Keratinocyte (primary cell): ENCODE measurements around the gene SCFD2. TPM values are rescaled to one million over a fixed set of nuclear protein-coding genes. Genes with fewer than 3 reads are reported as not detected.

Experiments
- DNase-seq: peaks from one replicate; pipeline ENCODE4 v3.0.0-alpha.2; 2011; ENCODE audit warnings: low read depth, missing footprints, low spot score
- FAIRE-seq: peaks from 2 replicates; lab custom pipeline; 2011; peaks lifted over from hg19 to GRCh38; lab: Jason Lieb, UNC
- H2AFZ ChIP-seq: 2 replicates; pipeline ENCODE4 v1.6.0; 2012; ENCODE audit warnings: low read length, control low read depth, inconsistent platforms; ENCODE audit not compliant: control insufficient read depth
- H3K27ac ChIP-seq: 2 replicates; pipeline ENCODE4 v1.5.1; 2011; ENCODE audit warnings: low read length; ENCODE audit not compliant: control insufficient read depth, insufficient read depth
- H3K27me3 ChIP-seq: 3 replicates; pipeline ENCODE4 v1.6.0; 2011; ENCODE audit warnings: low read length; ENCODE audit not compliant: control insufficient read depth, insufficient read depth; ENCODE audit errors: extremely low read depth
- H3K36me3 ChIP-seq, 2 experiments: 2 replicates in 1 of 2; 3 replicates in 1 of 2; pipeline ENCODE4 v1.5.1; 2011; ENCODE audit warnings: low read length in 2 of 2, mild to moderate bottlenecking in 1 of 2; ENCODE audit not compliant: control insufficient read depth in 2 of 2, insufficient read depth in 2 of 2; ENCODE audit errors: extremely low read depth in 1 of 2
- H3K4me1 ChIP-seq: 3 replicates; pipeline ENCODE4 v1.5.1; 2011; ENCODE audit warnings: low read length; ENCODE audit not compliant: control insufficient read depth, insufficient read depth; ENCODE audit errors: extremely low read depth
- H3K4me2 ChIP-seq: 3 replicates; pipeline ENCODE4 v1.6.0; 2011; ENCODE audit warnings: low read depth, low read length; ENCODE audit not compliant: control insufficient read depth, insufficient read depth; ENCODE audit errors: extremely low read depth
- H3K4me3 ChIP-seq, 3 experiments: fragments of 200-600 bp in 1 of 3; sonication (generic) in 1 of 3; 2 replicates in 2 of 3; 3 replicates in 1 of 3; pipeline ENCODE4 v1.5.1; 2011 to 2016; ENCODE audit warnings: low read length in 3 of 3, mild to moderate bottlenecking in 3 of 3, control low read depth in 2 of 3, inconsistent platforms in 1 of 3, low read depth in 1 of 3, mixed read lengths in 1 of 3, mixed run types in 1 of 3, moderate library complexity in 1 of 3; ENCODE audit not compliant: control insufficient read depth in 2 of 3, insufficient read depth in 2 of 3; ENCODE audit errors: extremely low read depth in 1 of 3
- H3K79me2 ChIP-seq: 2 replicates; pipeline ENCODE4 v1.6.0; 2012; ENCODE audit warnings: low read length; ENCODE audit not compliant: control insufficient read depth, insufficient read depth
- H3K9ac ChIP-seq: 3 replicates; pipeline ENCODE4 v1.6.0; 2011; ENCODE audit warnings: low read length; ENCODE audit not compliant: control insufficient read depth, insufficient read depth; ENCODE audit errors: extremely low read depth
- H3K9me1 ChIP-seq: 3 replicates; pipeline ENCODE4 v1.6.0; 2011; ENCODE audit warnings: low read length; ENCODE audit not compliant: control insufficient read depth, insufficient read depth; ENCODE audit errors: extremely low read depth
- H3K9me3 ChIP-seq: 2 replicates; pipeline ENCODE4 v1.5.1; 2012; ENCODE audit warnings: low read depth, low read length; ENCODE audit not compliant: control insufficient read depth
- H4K20me1 ChIP-seq: 3 replicates; pipeline ENCODE4 v1.6.0; 2011; ENCODE audit warnings: low read length; ENCODE audit not compliant: control insufficient read depth, insufficient read depth; ENCODE audit errors: extremely low read depth
- CTCF ChIP-seq, 3 experiments: IDR thresholded peaks in 1 of 3; conservative IDR thresholded peaks in 1 of 3; optimal IDR thresholded peaks in 1 of 3; 2 replicates in 2 of 3; 3 replicates in 1 of 3; pipeline versions ENCODE3 to v1.5.1; 2011; ENCODE audit warnings: low read length in 3 of 3, mild to moderate bottlenecking in 3 of 3, moderate library complexity in 2 of 3, control low read depth in 1 of 3, inconsistent platforms in 1 of 3; ENCODE audit not compliant: insufficient read depth in 2 of 3; ENCODE audit errors: extremely low read depth in 1 of 3
- EZH2 ChIP-seq: IDR thresholded peaks from one replicate; pipeline ENCODE4 v1.6.1; 2012; ENCODE audit warnings: inconsistent platforms, mild to moderate bottlenecking, low read length, moderate library complexity
- dilution Hi-C: fragments of 300-500 bp; cut with MboI; formaldehyde crosslinking; loops from one replicate; pipeline ENCODE4 v1.7.0; 2020; ENCODE audit warnings: low sequenced_read_pairs; ENCODE audit not compliant: extremely low pct_ligation_motif_present
- polyA plus RNA-seq, 5 experiments: library from polyadenylated mRNA; depleted of rRNA in 3 of 5; stranded (reverse) in 3 of 5; stranded (forward) in 1 of 5; unstranded in 1 of 5; fragments of >200 nt; gene quantifications; 1 replicate in 1 of 5; 2 replicates in 3 of 5; 3 replicates in 1 of 5; pipeline versions ENCODE4 v1.2.1 to v1.2.3, GENCODE V29; 2011 to 2012; ENCODE audit warnings: missing spikeins in 2 of 5, low read depth in 1 of 5, low replicate concordance in 1 of 5

SCFD2 gene
- polyA plus RNA-seq, 1 donor (not counting 4 experiments of a cell fraction or from before 2014, with no cell fraction given) = 13.9 TPM

- H3K79me2 ChIP-seq = no peaks in the 10 kb centered on the region
- H3K4me1 ChIP-seq = no peaks in the 10 kb centered on the region
- no peak for TF ChIP-seq CTCF (optimal IDR thresholded peaks at IDR 0.05 in 1 of 3, IDR thresholded peaks at IDR 0.05 in 1 of 3, conservative IDR thresholded peaks at IDR 0.05 in 1 of 3; ENCODE audit: extremely low read depth in 1 of 3, insufficient read depth in 2 of 3, low read length in 3 of 3)
- TF ChIP-seq EZH2 = no peak
- no peak overlapping the region for H3K4me2 ChIP-seq
- no peak for FAIRE-seq
- dilution Hi-C loops = no loop called here
- H3K9ac ChIP-seq = no peak overlapping the region
- H3K36me3 ChIP-seq = no peaks in the 10 kb centered on the region
- H3K9me1 ChIP-seq = no peaks in the 10 kb centered on the region
- DNase-seq = no peak
- H3K27ac ChIP-seq = no peak overlapping the region
- no peak overlapping the region for H3K4me3 ChIP-seq
- no peak overlapping the region for H2AFZ ChIP-seq
- no peaks in the 10 kb centered on the region for H3K27me3 ChIP-seq
- H4K20me1 ChIP-seq = no peaks in the 10 kb centered on the region
- H3K9me3 ChIP-seq = no peaks in the 10 kb centered on the region
These were observed 353.1 kb downstream of the SCFD2 start for GRCh38 chr4:53012738-53013137.

GRCh38 chr4:53011259-53011905 is 354.5 kb downstream of the SCFD2 start:
- H3K36me3 ChIP-seq = no peaks in the 10 kb centered on the region
- H3K79me2 ChIP-seq = no peaks in the 10 kb centered on the region
- H3K4me2 ChIP-seq = no peak overlapping the region
- H3K4me1 ChIP-seq = no peaks in the 10 kb centered on the region
- no peak overlapping the region for H3K4me3 ChIP-seq
- H2AFZ ChIP-seq = no peak overlapping the region
- DNase-seq (no peak), FAIRE-seq (no peak)
- H4K20me1 ChIP-seq = no peaks in the 10 kb centered on the region
- no peaks in the 10 kb centered on the region for H3K27me3 ChIP-seq
- H3K9ac ChIP-seq = no peak overlapping the region
- no peak overlapping the region for H3K27ac ChIP-seq
- TF ChIP-seq EZH2 = no peak
- no peak for TF ChIP-seq CTCF (optimal IDR thresholded peaks at IDR 0.05 in 1 of 3, IDR thresholded peaks at IDR 0.05 in 1 of 3, conservative IDR thresholded peaks at IDR 0.05 in 1 of 3; ENCODE audit: extremely low read depth in 1 of 3, insufficient read depth in 2 of 3, low read length in 3 of 3)
- H3K9me3 ChIP-seq = no peaks in the 10 kb centered on the region
- no peaks in the 10 kb centered on the region for H3K9me1 ChIP-seq
- dilution Hi-C loops = no loop called here
